ENCODE data around the gene ADORA2A.

Gene ADORA2A

GRCh38 chr22:24446260-24446611 is 18.8 kb downstream of the ADORA2A start:
- no peak for TF ChIP-seq NFIC (IDR thresholded peaks at IDR 0.05)
- no peak for TF ChIP-seq EGR1 (IDR thresholded peaks at IDR 0.05)
- no peak for TF ChIP-seq TEAD4 (IDR thresholded peaks at IDR 0.05)
- no peak for TF ChIP-seq RAD21 (IDR thresholded peaks at IDR 0.05; ENCODE audit: low read depth)
- no peak for TF ChIP-seq USF1 (IDR thresholded peaks at IDR 0.05)
- TF ChIP-seq ZBTB7A (IDR thresholded peaks at IDR 0.05; ENCODE audit: low read depth): no peak
- TF ChIP-seq MAX (IDR thresholded peaks at IDR 0.05): no peak
- TF ChIP-seq EP300 (IDR thresholded peaks at IDR 0.05; ENCODE audit: borderline replicate concordance): no peak
- TF ChIP-seq REST (IDR thresholded peaks at IDR 0.05; ENCODE audit: low read depth): no peak
- TF ChIP-seq TAF1 (IDR thresholded peaks at IDR 0.05; ENCODE audit: low read depth): no peak
- TF ChIP-seq CEBPB (IDR thresholded peaks at IDR 0.05): no peak
- TF ChIP-seq FOXM1 (IDR thresholded peaks at IDR 0.05; ENCODE audit: borderline replicate concordance, low read depth): no peak
- TF ChIP-seq CREB1 (IDR thresholded peaks at IDR 0.05; ENCODE audit: low read depth): no peak
- no peak for TF ChIP-seq YY1 (IDR thresholded peaks at IDR 0.05; ENCODE audit: low read depth)

GRCh38 chr22:24450610-24451009 is 23.2 kb downstream of the ADORA2A start:
- TF ChIP-seq TAF1 (IDR thresholded peaks at IDR 0.05; ENCODE audit: low read depth) (no peak), NFIC (IDR thresholded peaks at IDR 0.05) (no peak), TEAD4 (IDR thresholded peaks at IDR 0.05) (no peak), CEBPB (IDR thresholded peaks at IDR 0.05) (no peak), RAD21 (IDR thresholded peaks at IDR 0.05; ENCODE audit: low read depth) (no peak), EP300 (IDR thresholded peaks at IDR 0.05; ENCODE audit: borderline replicate concordance) (no peak), YY1 (IDR thresholded peaks at IDR 0.05; ENCODE audit: low read depth) (no peak)

- TF ChIP-seq FOXM1 (IDR thresholded peaks at IDR 0.05; ENCODE audit: borderline replicate concordance, low read depth) (no peak), NFIC (IDR thresholded peaks at IDR 0.05) (no peak), CREB1 (IDR thresholded peaks at IDR 0.05; ENCODE audit: low read depth) (no peak), EP300 (IDR thresholded peaks at IDR 0.05; ENCODE audit: borderline replicate concordance) (no peak), USF1 (IDR thresholded peaks at IDR 0.05) (no peak), YY1 (IDR thresholded peaks at IDR 0.05; ENCODE audit: low read depth) (no peak), EGR1 (IDR thresholded peaks at IDR 0.05) (no peak), TAF1 (IDR thresholded peaks at IDR 0.05; ENCODE audit: low read depth) (no peak), TEAD4 (IDR thresholded peaks at IDR 0.05) (no peak), RAD21 (IDR thresholded peaks at IDR 0.05; ENCODE audit: low read depth) (no peak), REST (IDR thresholded peaks at IDR 0.05; ENCODE audit: low read depth) (no peak), CEBPB (IDR thresholded peaks at IDR 0.05) (no peak)
These were observed 23.8 kb downstream of the ADORA2A start for GRCh38 chr22:24451162-24451561.

GRCh38 chr22:24453853-24454252 is 26.5 kb downstream of the ADORA2A start:
- TF ChIP-seq TEAD4 (IDR thresholded peaks at IDR 0.05) (no peak), REST (IDR thresholded peaks at IDR 0.05; ENCODE audit: low read depth) (no peak), CREB1 (IDR thresholded peaks at IDR 0.05; ENCODE audit: low read depth) (no peak), ZBTB7A (IDR thresholded peaks at IDR 0.05; ENCODE audit: low read depth) (no peak), TAF1 (IDR thresholded peaks at IDR 0.05; ENCODE audit: low read depth) (no peak), CEBPB (IDR thresholded peaks at IDR 0.05) (no peak), MAX (IDR thresholded peaks at IDR 0.05) (no peak), USF1 (IDR thresholded peaks at IDR 0.05) (no peak), TCF12 (IDR thresholded peaks at IDR 0.05; ENCODE audit: low read depth) (no peak), RAD21 (IDR thresholded peaks at IDR 0.05; ENCODE audit: low read depth) (no peak), NFIC (IDR thresholded peaks at IDR 0.05) (no peak), FOXM1 (IDR thresholded peaks at IDR 0.05; ENCODE audit: borderline replicate concordance, low read depth) (no peak), EP300 (IDR thresholded peaks at IDR 0.05; ENCODE audit: borderline replicate concordance) (no peak), EGR1 (IDR thresholded peaks at IDR 0.05) (no peak), YY1 (IDR thresholded peaks at IDR 0.05; ENCODE audit: low read depth) (no peak)
